ENCODE results near the gene CDH16.

CDH16 gene

DNA sequence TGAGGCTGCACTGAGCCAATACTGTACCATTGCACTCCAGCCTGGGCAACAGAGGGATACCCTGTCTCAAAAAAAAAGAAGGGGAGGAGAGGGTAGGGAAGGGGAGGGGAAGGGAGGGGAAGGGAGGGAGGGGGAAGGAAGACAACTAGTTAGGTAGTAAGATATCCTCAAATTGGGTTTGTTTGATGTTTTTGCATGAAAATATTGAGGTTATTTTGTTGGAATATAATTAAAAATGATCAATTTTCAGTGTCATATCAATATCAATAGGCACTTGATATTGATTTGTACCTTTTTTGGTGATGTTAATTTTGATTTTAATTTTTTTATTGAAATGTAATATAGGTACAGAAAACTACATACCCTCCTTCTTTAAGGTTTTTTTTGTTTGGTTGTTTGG, 55.0 kb downstream of the CDH16 start:
- TF ChIP-seq, protein P1, sequence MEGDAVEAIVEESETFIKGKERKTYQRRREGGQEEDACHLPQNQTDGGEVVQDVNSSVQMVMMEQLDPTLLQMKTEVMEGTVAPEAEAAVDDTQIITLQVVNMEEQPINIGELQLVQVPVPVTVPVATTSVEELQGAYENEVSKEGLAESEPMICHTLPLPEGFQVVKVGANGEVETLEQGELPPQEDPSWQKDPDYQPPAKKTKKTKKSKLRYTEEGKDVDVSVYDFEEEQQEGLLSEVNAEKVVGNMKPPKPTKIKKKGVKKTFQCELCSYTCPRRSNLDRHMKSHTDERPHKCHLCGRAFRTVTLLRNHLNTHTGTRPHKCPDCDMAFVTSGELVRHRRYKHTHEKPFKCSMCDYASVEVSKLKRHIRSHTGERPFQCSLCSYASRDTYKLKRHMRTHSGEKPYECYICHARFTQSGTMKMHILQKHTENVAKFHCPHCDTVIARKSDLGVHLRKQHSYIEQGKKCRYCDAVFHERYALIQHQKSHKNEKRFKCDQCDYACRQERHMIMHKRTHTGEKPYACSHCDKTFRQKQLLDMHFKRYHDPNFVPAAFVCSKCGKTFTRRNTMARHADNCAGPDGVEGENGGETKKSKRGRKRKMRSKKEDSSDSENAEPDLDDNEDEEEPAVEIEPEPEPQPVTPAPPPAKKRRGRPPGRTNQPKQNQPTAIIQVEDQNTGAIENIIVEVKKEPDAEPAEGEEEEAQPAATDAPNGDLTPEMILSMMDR (IDR thresholded peaks at IDR 0.05; ENCODE audit: borderline replicate concordance, insufficient read depth, low read depth, low read length), result no peak
- H3K4me3 ChIP-seq (ENCODE audit: low read depth, low read length), result no peak overlapping the region

DNA sequence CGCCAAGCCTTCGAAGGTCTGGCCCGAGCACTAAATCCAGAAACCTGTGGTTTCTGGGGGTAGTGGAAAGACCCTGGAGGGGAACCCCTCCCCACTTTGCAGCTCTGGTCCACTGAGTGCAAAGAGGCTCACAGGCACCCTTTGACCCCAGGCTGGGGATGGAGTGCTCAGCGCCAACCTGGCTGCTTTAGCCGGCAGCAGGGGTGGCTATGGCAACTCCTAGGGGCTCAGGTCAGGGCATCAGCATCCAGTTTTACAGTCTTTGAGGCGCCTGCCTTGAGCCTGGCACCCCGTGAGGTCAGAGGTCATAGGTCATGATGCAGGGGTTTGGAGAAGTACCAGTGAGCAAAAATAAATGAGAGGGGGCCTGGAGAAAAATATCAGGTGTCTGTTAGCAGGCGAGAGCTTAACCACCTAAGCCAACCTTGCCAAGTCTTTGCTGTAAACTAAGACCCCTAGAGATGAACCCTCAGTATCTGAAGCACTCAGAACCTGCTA, 56.6 kb downstream of the CDH16 start:
- no peak overlapping the region for H3K4me3 ChIP-seq (ENCODE audit: low read depth, low read length)
- TF ChIP-seq, protein P1 (IDR thresholded peaks at IDR 0.05; ENCODE audit: borderline replicate concordance, insufficient read depth, low read depth, low read length), result no peak

DNA sequence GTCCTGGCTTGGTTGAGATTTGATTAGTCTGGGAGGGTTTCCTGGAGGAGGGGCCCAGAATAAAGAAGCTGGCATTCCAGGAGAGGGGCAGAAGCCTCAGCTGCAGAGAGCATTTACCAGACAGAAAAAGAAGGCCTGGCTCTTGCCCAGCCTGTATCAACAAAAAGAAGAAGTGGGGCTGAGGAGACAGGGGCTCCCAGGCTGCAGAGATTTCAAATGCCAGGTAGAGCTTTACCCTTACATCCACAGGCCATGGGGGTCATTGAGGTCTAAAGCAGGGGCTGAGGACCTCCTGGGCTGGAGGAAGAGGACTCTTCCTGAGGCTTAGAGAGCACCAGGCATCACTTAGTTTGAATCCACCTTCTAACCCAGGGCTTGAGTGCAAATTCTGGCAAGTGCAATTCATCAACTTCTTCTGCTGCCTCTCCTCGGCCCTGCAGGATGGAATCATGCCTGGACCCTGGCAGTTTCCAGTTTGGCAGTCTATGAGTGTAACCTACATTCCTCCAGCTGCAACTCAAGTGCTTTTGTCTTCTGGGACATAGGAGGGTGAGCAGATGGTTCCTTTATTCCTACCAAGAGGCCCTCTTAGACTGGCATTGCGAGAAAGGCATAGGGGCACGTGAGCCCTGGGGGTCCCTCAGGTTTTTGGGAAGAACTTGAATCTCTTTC, 59.2 kb downstream of the CDH16 start:
- H3K4me3 ChIP-seq (ENCODE audit: low read depth, low read length), result no peak overlapping the region
- TF ChIP-seq, protein P1 (IDR thresholded peaks at IDR 0.05; ENCODE audit: borderline replicate concordance, insufficient read depth, low read depth, low read length), result no peak

DNA sequence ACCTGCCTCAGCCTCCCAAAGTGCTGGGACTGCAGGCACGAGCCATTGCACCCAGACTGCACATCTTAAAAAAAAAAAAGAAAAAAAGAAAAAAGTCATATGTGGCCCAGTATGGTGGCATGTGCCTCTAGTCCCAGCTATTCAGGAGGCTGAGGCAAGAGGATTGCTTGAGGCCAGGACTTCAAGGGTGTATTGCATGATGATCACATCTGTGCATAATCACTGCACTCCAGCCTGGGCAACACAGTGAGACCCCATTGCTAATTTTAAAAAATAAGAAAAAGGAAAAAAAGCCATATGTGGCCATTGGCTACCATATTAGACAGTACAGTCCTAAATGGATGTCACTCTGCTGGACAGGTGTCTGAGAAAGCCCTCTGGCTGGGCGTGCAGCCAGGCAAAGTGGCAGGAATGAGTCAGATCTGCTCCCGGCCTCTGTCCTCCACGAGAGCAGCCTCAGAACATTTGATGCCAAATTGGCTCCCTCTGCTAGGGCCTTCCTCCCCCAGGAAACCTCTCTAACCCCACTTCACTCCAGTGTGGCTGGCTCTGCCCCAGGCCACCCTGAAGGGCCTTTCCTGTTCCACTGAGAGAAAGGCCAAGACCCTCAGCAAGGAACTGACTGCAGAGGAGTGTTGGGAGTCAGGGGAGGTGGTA, 59.8 kb downstream of the CDH16 start:
- TF ChIP-seq, protein P1 (IDR thresholded peaks at IDR 0.05; ENCODE audit: borderline replicate concordance, insufficient read depth, low read depth, low read length), result no peak
- no peak overlapping the region for H3K4me3 ChIP-seq (ENCODE audit: low read depth, low read length)
